Natural killer cell (primary cell): ENCODE results near the gene SLC1A4. TPM values are rescaled to one million over a fixed set of nuclear protein-coding genes. Genes with fewer than 3 reads are reported as not detected.

Experiments used
- ATAC-seq, 3 donors: fragments of 150-1000 bp in 2 of 3; fragments of 200-7000 bp in 1 of 3; cut with Tn5 transposase; 1 replicate in 1 of 3; 2 replicates in 2 of 3; pipeline ENCODE4 v1.10.0; 2021; ENCODE audit warnings: mild to moderate bottlenecking in 2 of 3, moderate library complexity in 2 of 3
- DNase-seq, 2 donors: peaks; one replicate each; pipeline versions ENCODE4 v3.0.0 to v3.0.0-alpha.2; 2013 to 2021; ENCODE audit warnings: mixed read lengths in 1 of 2
- H3K27ac ChIP-seq: one replicate; pipeline ENCODE4 v1.5.1; 2013; ENCODE audit warnings: mild to moderate bottlenecking, low read length
- H3K27me3 ChIP-seq: one replicate; pipeline ENCODE4 v1.6.1; 2013; ENCODE audit warnings: low read length; ENCODE audit not compliant: control insufficient read depth, insufficient read depth
- H3K36me3 ChIP-seq: one replicate; pipeline ENCODE4 v1.6.1; 2013; ENCODE audit warnings: low read length; ENCODE audit not compliant: control insufficient read depth, insufficient read depth
- H3K4me1 ChIP-seq: one replicate; pipeline ENCODE4 v1.6.1; 2013; ENCODE audit warnings: low read length; ENCODE audit not compliant: control insufficient read depth, insufficient read depth
- H3K4me3 ChIP-seq: one replicate; pipeline ENCODE4 v1.5.1; 2013; ENCODE audit warnings: low read length
- H3K9me3 ChIP-seq: one replicate; pipeline ENCODE4 v1.6.1; 2013; ENCODE audit warnings: low read length; ENCODE audit not compliant: control insufficient read depth, insufficient read depth
- H3K27ac Mint-ChIP-seq, 2 donors: one replicate each; pipeline ENCODE4 v1.8.0; 2022; ENCODE audit warnings: mild to moderate bottlenecking in 2 of 2, mixed read lengths in 2 of 2, moderate library complexity in 1 of 2
- H3K27me3 Mint-ChIP-seq, 2 donors: one replicate each; pipeline ENCODE4 v1.8.0; 2022; ENCODE audit warnings: low read depth in 2 of 2, mixed read lengths in 2 of 2
- H3K36me3 Mint-ChIP-seq: one replicate; pipeline ENCODE4 v1.8.0; 2022; ENCODE audit warnings: mixed read lengths
- H3K4me1 Mint-ChIP-seq, 2 donors: one replicate each; pipeline ENCODE4 v1.8.0; 2022; ENCODE audit warnings: mixed read lengths in 2 of 2
- H3K4me3 Mint-ChIP-seq: one replicate; pipeline ENCODE4 v1.8.0; 2022; ENCODE audit warnings: mild to moderate bottlenecking, moderate library complexity, mixed read lengths
- H3K9me3 Mint-ChIP-seq, 2 donors: one replicate each; pipeline ENCODE4 v1.8.0; 2022; ENCODE audit warnings: mixed read lengths in 2 of 2
- WGBS: methylation state at CpG from one replicate; pipeline ENCODE4 v1.1.7; 2013; ENCODE audit warnings: missing lambda C conversion rate; ENCODE audit not compliant: insufficient coverage; 5-methylcytosine and 5-hydroxymethylcytosine counted together
- intact Hi-C: fragments of 100-400 bp; cut with micrococcal nuclease; formaldehyde crosslinking; loops from one replicate; pipeline ENCODE4 v1.14.2; 2022
- total RNA-seq, 4 donors: library from RNA; stranded (reverse); fragments of 120-200 nt in 1 of 4; gene quantifications; one replicate each; pipeline versions ENCODE4 v1.2.3 to v1.2.4, GENCODE V29; 2013 to 2022
- TF ChIP-seq, protein P1 (sequence below): fragments of 200-600 bp; IDR thresholded peaks from one replicate; pipeline ENCODE4 v1.8.0; 2022; ENCODE audit warnings: antibody characterized with exemption

SLC1A4 gene
- total RNA-seq, 3 donors from 2014 or later (not counting 1 experiment from before 2014, with no cell fraction given) = 3.9 to 13.8 (median 5.6) TPM

DNA sequence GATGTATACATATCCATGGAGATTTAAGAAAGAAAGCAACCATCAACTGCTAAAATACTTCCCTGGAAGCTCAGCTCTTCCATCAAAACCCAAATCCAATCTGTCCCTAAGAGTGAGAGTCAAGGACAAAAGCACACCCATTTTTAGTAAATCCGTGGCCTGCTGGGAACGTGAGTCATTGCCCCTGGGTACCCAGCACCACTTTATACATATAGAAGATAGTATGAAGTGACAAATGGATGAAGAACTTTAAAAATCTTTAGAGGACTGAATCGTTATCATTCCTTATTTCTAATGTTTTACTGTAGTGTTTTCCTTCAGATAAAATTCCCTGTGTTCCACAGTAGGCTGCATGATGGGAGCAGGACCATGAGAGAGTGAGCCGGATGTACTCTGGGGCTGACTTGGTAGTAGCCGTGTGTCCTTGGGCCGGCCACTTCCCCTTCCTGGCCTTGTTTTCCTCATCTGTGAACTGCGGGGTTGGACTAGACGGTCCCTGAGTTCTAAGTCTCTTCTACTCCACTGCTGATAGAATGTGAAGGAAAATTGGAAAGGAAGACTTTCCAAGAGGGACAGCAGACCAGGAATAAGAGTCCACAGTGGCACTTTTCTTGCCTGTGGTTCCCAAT lies 38.5 kb downstream of the SLC1A4 start:
- TF ChIP-seq, protein P1, sequence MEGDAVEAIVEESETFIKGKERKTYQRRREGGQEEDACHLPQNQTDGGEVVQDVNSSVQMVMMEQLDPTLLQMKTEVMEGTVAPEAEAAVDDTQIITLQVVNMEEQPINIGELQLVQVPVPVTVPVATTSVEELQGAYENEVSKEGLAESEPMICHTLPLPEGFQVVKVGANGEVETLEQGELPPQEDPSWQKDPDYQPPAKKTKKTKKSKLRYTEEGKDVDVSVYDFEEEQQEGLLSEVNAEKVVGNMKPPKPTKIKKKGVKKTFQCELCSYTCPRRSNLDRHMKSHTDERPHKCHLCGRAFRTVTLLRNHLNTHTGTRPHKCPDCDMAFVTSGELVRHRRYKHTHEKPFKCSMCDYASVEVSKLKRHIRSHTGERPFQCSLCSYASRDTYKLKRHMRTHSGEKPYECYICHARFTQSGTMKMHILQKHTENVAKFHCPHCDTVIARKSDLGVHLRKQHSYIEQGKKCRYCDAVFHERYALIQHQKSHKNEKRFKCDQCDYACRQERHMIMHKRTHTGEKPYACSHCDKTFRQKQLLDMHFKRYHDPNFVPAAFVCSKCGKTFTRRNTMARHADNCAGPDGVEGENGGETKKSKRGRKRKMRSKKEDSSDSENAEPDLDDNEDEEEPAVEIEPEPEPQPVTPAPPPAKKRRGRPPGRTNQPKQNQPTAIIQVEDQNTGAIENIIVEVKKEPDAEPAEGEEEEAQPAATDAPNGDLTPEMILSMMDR = no peak
- Mint-ChIP-seq H3K27me3 (no peaks in the 10 kb centered on the region), H3K9me3 (no peaks in the 10 kb centered on the region), H3K36me3 (no peaks in the 10 kb centered on the region), H3K27ac (no peak overlapping the region), H3K4me1 (peaks cover 28 to 29% of the 10 kb centered on the region in 2 donors), H3K4me3 (no peak overlapping the region)
- Histone ChIP-seq H3K4me3 (no peak overlapping the region), H3K9me3 (no peaks in the 10 kb centered on the region), H3K27me3 (no peaks in the 10 kb centered on the region), H3K4me1 (peaks cover 32% of the 10 kb centered on the region), H3K27ac (no peak overlapping the region), H3K36me3 (peaks cover 3% of the 10 kb centered on the region)
- DNase-seq = no peak
- ATAC-seq = no peak
- intact Hi-C loops = no loop called here
- WGBS = 72% methylated on average over 3 of the region's 8 CpGs

DNA sequence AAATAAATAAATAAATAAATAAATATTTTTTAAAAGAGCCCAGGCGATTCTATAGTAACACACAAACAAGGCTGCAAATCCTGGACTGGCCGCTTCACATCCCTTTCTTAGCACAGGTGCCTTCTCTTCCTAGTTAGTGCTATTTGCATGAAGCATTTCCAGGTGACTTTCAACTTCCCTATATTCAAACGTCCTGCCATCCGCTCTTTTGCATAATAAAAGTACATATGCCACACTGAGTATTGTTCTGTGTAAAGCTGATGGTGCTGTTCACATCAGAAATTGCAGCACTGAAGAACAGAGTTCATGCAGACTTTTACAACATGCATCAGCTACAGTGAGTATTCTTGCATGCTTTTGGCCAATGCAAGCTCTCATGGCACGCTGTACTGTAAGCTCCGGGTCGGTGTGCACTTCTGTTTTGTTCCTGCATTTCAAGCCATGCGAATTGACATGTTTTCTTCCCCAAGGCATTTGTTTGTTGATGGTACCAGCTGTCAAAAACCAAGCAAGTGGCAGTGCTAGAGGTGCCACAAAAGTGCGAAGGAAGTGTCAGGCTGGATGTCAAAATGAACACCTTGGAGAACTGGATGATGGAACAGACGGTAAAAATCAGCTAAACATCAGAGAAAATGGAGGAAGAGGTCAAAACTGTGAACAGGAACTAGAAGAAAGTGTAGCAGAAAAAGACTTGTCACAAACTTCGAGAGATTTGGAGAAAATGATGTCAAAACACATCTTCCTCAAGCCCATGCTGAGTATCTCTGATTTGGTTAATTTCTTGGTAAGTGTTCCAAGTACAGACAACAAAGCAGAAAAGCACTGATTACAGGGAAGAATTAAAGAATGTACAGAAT lies 41.5 kb downstream of the SLC1A4 start:
- Mint-ChIP-seq H3K4me3 (no peak overlapping the region), H3K4me1 (peaks cover 27 to 28% of the 10 kb centered on the region in 2 donors), H3K36me3 (no peaks in the 10 kb centered on the region), H3K27ac (peak overlapping the region in 1 of 2 donors; percentile 8), H3K9me3 (no peaks in the 10 kb centered on the region), H3K27me3 (no peaks in the 10 kb centered on the region)
- no peaks in the 10 kb centered on the region for H3K36me3 ChIP-seq
- intact Hi-C loops = no loop called here
- H3K9me3 ChIP-seq = no peaks in the 10 kb centered on the region
- peaks cover 34% of the 10 kb centered on the region for H3K4me1 ChIP-seq
- ATAC-seq (no peak), DNase-seq (no peak)
- H3K4me3 ChIP-seq = no peak overlapping the region
- WGBS = 67% methylated on average over 10 of the region's 11 CpGs
- peak overlapping the region; percentile 14 for H3K27ac ChIP-seq
- TF ChIP-seq, protein P1 = no peak
- H3K27me3 ChIP-seq = no peaks in the 10 kb centered on the region

DNA sequence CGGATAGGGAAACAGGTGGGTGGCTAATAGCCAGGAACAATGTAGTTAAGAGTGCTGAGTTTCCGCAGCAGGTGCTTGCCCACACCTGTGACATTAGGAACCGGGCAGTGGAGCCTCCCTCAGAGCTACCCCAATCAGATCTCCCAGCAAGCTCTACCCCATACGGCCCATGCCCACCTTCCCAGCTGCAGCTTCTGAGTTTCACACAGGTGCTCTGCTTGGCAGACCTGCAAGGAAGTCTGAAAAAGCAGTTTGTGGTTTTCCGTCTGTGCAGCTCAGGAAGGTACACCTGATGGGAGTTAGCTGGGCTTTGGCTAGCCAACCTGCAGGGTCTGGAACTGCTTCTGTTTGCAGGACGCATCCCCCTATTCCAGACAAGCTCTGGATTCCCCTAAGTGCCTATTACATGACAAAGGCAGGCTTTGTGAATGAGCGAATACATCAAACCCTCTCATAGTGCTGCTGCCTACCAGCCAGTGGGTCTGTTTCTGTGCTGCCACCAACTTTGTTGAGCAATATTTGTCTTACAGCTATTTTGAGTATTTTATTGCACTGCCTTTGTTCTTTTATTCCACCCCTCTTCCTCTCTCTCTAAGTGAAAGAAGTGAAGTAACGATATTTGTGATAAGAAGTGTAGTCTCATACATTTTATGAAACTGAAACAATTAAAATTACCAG lies 42.3 kb downstream of the SLC1A4 start:
- peak overlapping the region; percentile 64 to 82 for H3K27ac Mint-ChIP-seq
- intact Hi-C loops = no loop called here
- H3K27me3 Mint-ChIP-seq = no peaks in the 10 kb centered on the region
- DNase-seq = peak in 1 of 2 donors; percentile 39
- Histone ChIP-seq H3K4me1 (peaks cover 27% of the 10 kb centered on the region), H3K36me3 (no peaks in the 10 kb centered on the region), H3K27ac (peak overlapping the region; percentile 14), H3K4me3 (no peak overlapping the region), H3K27me3 (no peaks in the 10 kb centered on the region), H3K9me3 (no peaks in the 10 kb centered on the region)
- peaks cover 22 to 23% of the 10 kb centered on the region in 2 donors for H3K4me1 Mint-ChIP-seq
- H3K9me3 Mint-ChIP-seq = no peaks in the 10 kb centered on the region
- 36% methylated on average over 7 of the region's 8 CpGs for WGBS
- ATAC-seq = peak; percentile 15 to 36 (median 34)
- no peaks in the 10 kb centered on the region for H3K36me3 Mint-ChIP-seq
- peak overlapping the region; percentile 9 for H3K4me3 Mint-ChIP-seq
- TF ChIP-seq, protein P1 = no peak
